Cardiac muscle cell (in vitro differentiated cells and primary cell): ENCODE measurements around the gene TNFRSF4. TPM values are rescaled to one million over a fixed set of nuclear protein-coding genes. Genes with fewer than 3 reads are reported as not detected.

Source experiments
- DNase-seq, 2 donors: peaks; one replicate each; pipeline versions ENCODE4 v3.0.0 to v3.0.0-alpha.2; 2010 to 2017; ENCODE audit warnings: low read depth in 1 of 2, low spot score in 1 of 2
- H3K27ac ChIP-seq: fragments of 200-600 bp; sonication (generic); 2 replicates; pipeline ENCODE4 v1.5.1; 2016
- H3K27me3 ChIP-seq: fragments of 200-600 bp; sonication (generic); 2 replicates; pipeline ENCODE4 v1.6.0; 2016; ENCODE audit warnings: control low read depth
- H3K36me3 ChIP-seq: fragments of 200-600 bp; sonication (generic); 2 replicates; pipeline ENCODE4 v1.5.1; 2016; ENCODE audit warnings: control low read depth
- H3K4me1 ChIP-seq: fragments of 200-600 bp; sonication (generic); 2 replicates; pipeline ENCODE4 v1.8.1; 2017; ENCODE audit warnings: low read depth, mild to moderate bottlenecking, mixed run types
- H3K4me3 ChIP-seq: fragments of 200-600 bp; sonication (generic); 2 replicates; pipeline ENCODE4 v1.5.1; 2016; ENCODE audit warnings: mild to moderate bottlenecking
- H3K9me3 ChIP-seq: fragments of 200-600 bp; sonication (generic); 2 replicates; pipeline ENCODE4 v1.5.1; 2017; ENCODE audit warnings: low read depth, mild to moderate bottlenecking, control low read depth
- polyA plus RNA-seq: library from polyadenylated mRNA; unstranded; fragments of >200 nt; fragmentation: Nextera tagmentation; extraction: Ambion mirVana; gene quantifications from 2 replicates; pipeline ENCODE4 v1.2.1, GENCODE V29; 2016
- total RNA-seq: library from RNA; depleted of rRNA; stranded (reverse); fragments of >200 nt; gene quantifications from 2 replicates; pipeline ENCODE4 v1.2.3, GENCODE V29; 2016
- TF ChIP-seq, protein P1 (sequence below): IDR thresholded peaks from 2 replicates; pipeline ENCODE4 v1.5.1; 2012; ENCODE audit warnings: low read depth, mild to moderate bottlenecking, low read length

TNFRSF4 gene
- total and polyA plus RNA-seq, 2 experiments from 2014 or later, result not detected

GRCh38 chr1:1236176-1236763, 22.3 kb upstream of the TNFRSF4 start:
- peak overlapping the region; percentile 52 for H3K27ac ChIP-seq

DNA sequence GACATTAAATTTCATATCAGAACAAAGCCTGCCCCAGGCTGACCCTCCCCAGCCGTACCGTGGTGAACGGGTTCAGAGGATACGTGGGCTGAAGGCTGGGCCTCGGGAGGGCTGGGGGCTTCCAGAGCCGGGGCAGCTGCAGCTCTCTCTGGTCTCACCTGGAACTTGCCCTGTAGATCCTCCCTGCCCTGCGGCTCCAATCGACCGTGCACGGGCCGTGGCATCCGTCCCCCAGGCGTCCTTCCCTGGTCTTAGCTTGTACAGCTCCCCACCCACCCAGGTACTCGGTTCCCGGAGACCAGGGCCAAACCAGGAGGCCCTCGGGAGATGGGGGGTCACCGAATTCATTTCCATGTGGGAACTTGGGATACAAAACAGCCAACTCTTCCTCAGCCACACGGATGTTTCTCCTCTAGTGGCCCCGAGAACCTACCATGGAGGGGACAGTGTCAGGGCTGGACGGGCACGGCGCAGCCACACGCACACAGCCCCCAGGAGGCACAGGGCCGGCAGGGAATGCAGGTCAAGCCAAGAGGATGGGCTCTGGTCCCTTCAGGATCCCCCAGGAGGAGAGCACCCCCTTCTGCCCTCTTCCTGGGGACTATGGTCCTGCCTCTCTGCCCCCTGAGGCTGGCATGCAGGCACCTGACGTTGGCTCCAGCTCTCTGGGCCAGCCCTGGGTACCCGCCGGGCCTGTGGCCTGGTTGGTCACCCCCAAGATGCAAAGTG, 21.2 kb upstream of the TNFRSF4 start:
- no peak for DNase-seq
- H3K27ac ChIP-seq, result peak overlapping the region; percentile 52
- no peaks in the 10 kb centered on the region for H3K9me3 ChIP-seq
- peaks cover 9% of the 10 kb centered on the region for H3K4me1 ChIP-seq
- no peaks in the 10 kb centered on the region for H3K36me3 ChIP-seq
- no peak overlapping the region for H3K4me3 ChIP-seq
- no peaks in the 10 kb centered on the region for H3K27me3 ChIP-seq
- TF ChIP-seq, protein P1, sequence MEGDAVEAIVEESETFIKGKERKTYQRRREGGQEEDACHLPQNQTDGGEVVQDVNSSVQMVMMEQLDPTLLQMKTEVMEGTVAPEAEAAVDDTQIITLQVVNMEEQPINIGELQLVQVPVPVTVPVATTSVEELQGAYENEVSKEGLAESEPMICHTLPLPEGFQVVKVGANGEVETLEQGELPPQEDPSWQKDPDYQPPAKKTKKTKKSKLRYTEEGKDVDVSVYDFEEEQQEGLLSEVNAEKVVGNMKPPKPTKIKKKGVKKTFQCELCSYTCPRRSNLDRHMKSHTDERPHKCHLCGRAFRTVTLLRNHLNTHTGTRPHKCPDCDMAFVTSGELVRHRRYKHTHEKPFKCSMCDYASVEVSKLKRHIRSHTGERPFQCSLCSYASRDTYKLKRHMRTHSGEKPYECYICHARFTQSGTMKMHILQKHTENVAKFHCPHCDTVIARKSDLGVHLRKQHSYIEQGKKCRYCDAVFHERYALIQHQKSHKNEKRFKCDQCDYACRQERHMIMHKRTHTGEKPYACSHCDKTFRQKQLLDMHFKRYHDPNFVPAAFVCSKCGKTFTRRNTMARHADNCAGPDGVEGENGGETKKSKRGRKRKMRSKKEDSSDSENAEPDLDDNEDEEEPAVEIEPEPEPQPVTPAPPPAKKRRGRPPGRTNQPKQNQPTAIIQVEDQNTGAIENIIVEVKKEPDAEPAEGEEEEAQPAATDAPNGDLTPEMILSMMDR, result no peak

More at GRCh38 chr1:1236176-1236763, 22.3 kb upstream of the TNFRSF4 start:
- no peak overlapping the region for H3K4me3 ChIP-seq
- DNase-seq, result no peak
- TF ChIP-seq, protein P1, result no peak
- peaks cover 5% of the 10 kb centered on the region for H3K4me1 ChIP-seq
- no peaks in the 10 kb centered on the region for H3K9me3 ChIP-seq
- H3K27me3 ChIP-seq, result no peaks in the 10 kb centered on the region
- H3K36me3 ChIP-seq, result no peaks in the 10 kb centered on the region

GRCh38 chr1:1234180-1234808, 20.3 kb upstream of the TNFRSF4 start:
- Histone ChIP-seq H3K9me3 (no peaks in the 10 kb centered on the region), H3K4me3 (no peak overlapping the region), H3K27ac (no peak overlapping the region), H3K36me3 (no peaks in the 10 kb centered on the region), H3K4me1 (peaks cover 17% of the 10 kb centered on the region), H3K27me3 (no peaks in the 10 kb centered on the region)
- DNase-seq, result no peak
- TF ChIP-seq, protein P1, result no peak

DNA sequence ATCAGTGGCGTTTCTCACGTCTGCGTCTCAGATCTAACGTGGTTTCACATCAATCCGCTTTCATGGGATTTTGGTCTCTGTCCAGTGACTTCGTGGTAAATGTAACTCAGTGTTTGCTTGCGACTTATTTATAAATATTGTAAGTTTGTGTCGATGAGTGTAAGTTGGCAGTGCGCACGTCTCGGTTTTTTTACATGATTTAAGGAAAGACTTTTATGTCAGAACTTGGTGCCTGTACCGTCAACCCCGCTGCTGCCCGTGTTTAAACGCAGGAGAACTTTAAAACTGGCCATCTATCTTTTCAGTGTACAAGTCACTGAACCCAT, 19.6 kb upstream of the TNFRSF4 start:
- peaks cover 18% of the 10 kb centered on the region for H3K4me1 ChIP-seq
- no peak overlapping the region for H3K27ac ChIP-seq
- no peaks in the 10 kb centered on the region for H3K27me3 ChIP-seq
- no peak overlapping the region for H3K4me3 ChIP-seq
- no peak for DNase-seq
- no peaks in the 10 kb centered on the region for H3K36me3 ChIP-seq
- TF ChIP-seq, protein P1, result no peak
- H3K9me3 ChIP-seq, result no peaks in the 10 kb centered on the region

DNA sequence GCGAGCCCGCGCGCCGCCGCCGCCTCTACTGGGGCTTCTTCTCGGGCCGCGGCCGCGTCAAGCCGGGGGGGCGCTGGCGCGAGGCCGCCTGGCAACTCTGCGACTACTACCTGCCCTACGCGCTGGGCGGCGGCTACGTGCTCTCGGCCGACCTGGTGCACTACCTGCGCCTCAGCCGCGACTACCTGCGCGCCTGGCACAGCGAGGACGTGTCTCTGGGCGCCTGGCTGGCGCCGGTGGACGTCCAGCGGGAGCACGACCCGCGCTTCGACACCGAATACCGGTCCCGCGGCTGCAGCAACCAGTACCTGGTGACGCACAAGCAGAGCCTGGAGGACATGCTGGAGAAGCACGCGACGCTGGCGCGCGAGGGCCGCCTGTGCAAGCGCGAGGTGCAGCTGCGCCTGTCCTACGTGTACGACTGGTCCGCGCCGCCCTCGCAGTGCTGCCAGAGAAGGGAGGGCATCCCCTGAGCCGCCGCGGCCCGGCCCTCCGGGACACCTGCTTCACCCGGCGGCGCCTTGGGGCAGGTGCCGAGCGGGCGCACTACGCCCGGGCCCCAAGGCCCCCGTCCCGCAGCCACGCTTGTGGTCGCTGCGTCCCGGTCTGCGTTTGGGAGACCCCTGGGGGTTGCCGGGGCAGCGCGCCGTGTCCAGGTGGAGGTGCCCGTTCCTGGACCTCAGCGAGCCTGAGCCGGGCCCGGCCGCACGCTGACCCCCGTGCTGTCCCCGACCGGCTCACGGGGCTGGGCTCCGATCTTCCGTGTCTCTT, 19.0 kb upstream of the TNFRSF4 start:
- no peak for DNase-seq
- no peak overlapping the region for H3K27ac ChIP-seq
- H3K27me3 ChIP-seq, result no peaks in the 10 kb centered on the region
- TF ChIP-seq, protein P1, result no peak
- H3K4me3 ChIP-seq, result no peak overlapping the region
- peaks cover 18% of the 10 kb centered on the region for H3K4me1 ChIP-seq
- H3K36me3 ChIP-seq, result no peaks in the 10 kb centered on the region
- H3K9me3 ChIP-seq, result no peaks in the 10 kb centered on the region
